H9 (cell line): Measurements from ENCODE around the gene ARHGAP15. TPM values are rescaled to one million over a fixed set of nuclear protein-coding genes. Genes with fewer than 3 reads are reported as not detected.

Experiments used
- DNase-seq: peaks from one replicate; pipeline ENCODE4 v3.0.0-alpha.2; 2017
- H2AFZ ChIP-seq: one replicate; pipeline ENCODE4 v1.6.1; 2013; ENCODE audit warnings: mild to moderate bottlenecking, low read length, control low read depth, moderate library complexity
- H2AK5ac ChIP-seq: 2 replicates; pipeline ENCODE4 v1.6.1; 2013; ENCODE audit warnings: low read length, control low read depth, mixed read lengths; ENCODE audit not compliant: insufficient read length
- H2BK120ac ChIP-seq: one replicate; pipeline ENCODE4 v1.6.1; 2013; ENCODE audit warnings: low read depth, mild to moderate bottlenecking, low read length, control low read depth, inconsistent platforms; ENCODE audit not compliant: poor library complexity, severe bottlenecking
- H2BK12ac ChIP-seq: 2 replicates; pipeline ENCODE4 v1.6.1; 2013; ENCODE audit warnings: low read length, control low read depth, mixed read lengths, low read depth; ENCODE audit not compliant: insufficient read length
- H2BK15ac ChIP-seq: 2 replicates; pipeline ENCODE4 v1.6.1; 2013; ENCODE audit warnings: low read depth, low read length, control low read depth
- H2BK20ac ChIP-seq: one replicate; pipeline ENCODE4 v1.6.1; 2013; ENCODE audit warnings: low read depth, mild to moderate bottlenecking, low read length, control low read depth, inconsistent platforms; ENCODE audit not compliant: poor library complexity, severe bottlenecking
- H2BK5ac ChIP-seq: 2 replicates; pipeline ENCODE4 v1.6.1; 2013; ENCODE audit warnings: low read length, control low read depth, mixed read lengths; ENCODE audit not compliant: insufficient read length
- H3K14ac ChIP-seq: 2 replicates; pipeline ENCODE4 v1.6.1; 2013; ENCODE audit warnings: low read length, control low read depth; ENCODE audit not compliant: insufficient read depth
- H3K18ac ChIP-seq: 2 replicates; pipeline ENCODE4 v1.6.1; 2013; ENCODE audit warnings: low read depth, mild to moderate bottlenecking, mixed read lengths, low read length, control low read depth; ENCODE audit not compliant: insufficient read length
- H3K23ac ChIP-seq: 2 replicates; pipeline ENCODE4 v1.6.1; 2013; ENCODE audit warnings: low read length, control low read depth, mixed read lengths, low read depth; ENCODE audit not compliant: insufficient read length
- H3K23me2 ChIP-seq: 2 replicates; pipeline ENCODE4 v1.6.1; 2013; ENCODE audit warnings: low read depth, mild to moderate bottlenecking, mixed read lengths, low read length, control low read depth; ENCODE audit not compliant: insufficient read length, poor library complexity, severe bottlenecking
- H3K27ac ChIP-seq: 2 replicates; pipeline ENCODE4 v1.5.1; 2013; ENCODE audit warnings: low read length, control low read depth, mixed read lengths, low read depth; ENCODE audit not compliant: insufficient read length
- H3K27me3 ChIP-seq: 2 replicates; pipeline ENCODE4 v1.6.1; 2013; ENCODE audit warnings: low read length, control low read depth, inconsistent platforms; ENCODE audit not compliant: insufficient read depth
- H3K4ac ChIP-seq: 2 replicates; pipeline ENCODE4 v1.6.1; 2013; ENCODE audit warnings: low read depth, mild to moderate bottlenecking, control low read depth, inconsistent platforms, low read length, moderate library complexity
- H3K4me1 ChIP-seq: 2 replicates; pipeline ENCODE4 v1.6.1; 2013; ENCODE audit warnings: low read length, control low read depth, inconsistent platforms; ENCODE audit not compliant: insufficient read depth
- H3K4me2 ChIP-seq: 2 replicates; pipeline ENCODE4 v1.6.1; 2013; ENCODE audit warnings: low read length, control low read depth, mixed read lengths; ENCODE audit not compliant: insufficient read length, insufficient read depth
- H3K56ac ChIP-seq: 2 replicates; pipeline ENCODE4 v1.6.1; 2013; ENCODE audit warnings: low read depth, mild to moderate bottlenecking, mixed read lengths, low read length, control low read depth; ENCODE audit not compliant: insufficient read length
- H3K79me1 ChIP-seq: 2 replicates; pipeline ENCODE4 v1.6.1; 2013; ENCODE audit warnings: low read depth, mild to moderate bottlenecking, moderate library complexity, low read length, control low read depth, inconsistent platforms; ENCODE audit not compliant: insufficient read depth, poor library complexity, severe bottlenecking
- H3K79me2 ChIP-seq: 2 replicates; pipeline ENCODE4 v1.6.1; 2013; ENCODE audit warnings: low read length, control low read depth, inconsistent platforms; ENCODE audit not compliant: insufficient read depth
- H3K9ac ChIP-seq: 2 replicates; pipeline ENCODE4 v1.6.1; 2013; ENCODE audit warnings: low read length, control low read depth, mixed read lengths; ENCODE audit not compliant: insufficient read length; ENCODE audit errors: extremely low read depth
- H3K9me3 ChIP-seq: one replicate; pipeline ENCODE4 v1.6.1; 2013; ENCODE audit warnings: low read depth, low read length, inconsistent platforms; ENCODE audit not compliant: control insufficient read depth
- H3T11ph ChIP-seq: one replicate; pipeline ENCODE4 v1.6.1; 2013; ENCODE audit warnings: mild to moderate bottlenecking, low read length, control low read depth, inconsistent platforms
- H4K20me1 ChIP-seq: one replicate; pipeline ENCODE4 v1.6.1; 2013; ENCODE audit not compliant: control insufficient read depth, insufficient read length, insufficient read depth
- H4K5ac ChIP-seq: 2 replicates; pipeline ENCODE4 v1.6.1; 2013; ENCODE audit warnings: low read depth, mild to moderate bottlenecking, mixed read lengths, low read length, control low read depth; ENCODE audit not compliant: insufficient read length
- H4K8ac ChIP-seq: replicated peaks from 2 replicates; pipeline ENCODE4 v1.6.1; 2013; ENCODE audit warnings: low read length, control low read depth, mixed read lengths, low read depth; ENCODE audit not compliant: insufficient read length
- H4K91ac ChIP-seq: 2 replicates; pipeline ENCODE4 v1.6.1; 2013; ENCODE audit warnings: low read depth, mild to moderate bottlenecking, moderate library complexity, mixed read lengths, low read length, control low read depth; ENCODE audit not compliant: insufficient read length
- H3K27ac Mint-ChIP-seq, 3 experiments: 2 replicates in 2 of 3; 3 replicates in 1 of 3; pipeline ENCODE4 v1.8.0; 2020 to 2021; ENCODE audit warnings: mixed read lengths in 3 of 3, mild to moderate bottlenecking in 1 of 3, moderate library complexity in 1 of 3
- H3K27me3 Mint-ChIP-seq: 2 replicates; pipeline ENCODE4 v1.8.0; 2021; ENCODE audit warnings: low read depth, mild to moderate bottlenecking, moderate library complexity, mixed read lengths
- H3K36me3 Mint-ChIP-seq, 3 experiments: 2 replicates in 2 of 3; 3 replicates in 1 of 3; pipeline ENCODE4 v1.8.0; 2020 to 2021; ENCODE audit warnings: low read depth in 3 of 3, mixed read lengths in 3 of 3; ENCODE audit not compliant: insufficient read depth in 1 of 3
- H3K4me1 Mint-ChIP-seq, 2 experiments: 2 replicates each; pipeline ENCODE4 v1.8.0; 2020; ENCODE audit warnings: mixed read lengths in 2 of 2
- H3K4me3 Mint-ChIP-seq, 2 experiments: 2 replicates in 1 of 2; 3 replicates in 1 of 2; pipeline ENCODE4 v1.8.0; 2020 to 2021; ENCODE audit warnings: mild to moderate bottlenecking in 2 of 2, mixed read lengths in 2 of 2, moderate library complexity in 1 of 2
- H3K9me3 Mint-ChIP-seq, 2 experiments: 2 replicates in 1 of 2; 3 replicates in 1 of 2; pipeline ENCODE4 v1.8.0; 2020; ENCODE audit warnings: mild to moderate bottlenecking in 2 of 2, mixed read lengths in 2 of 2, moderate library complexity in 1 of 2
- CTCF ChIP-seq: fragments of 200-600 bp; sonication (generic); conservative IDR thresholded peaks from 3 replicates; pipeline ENCODE4 v1.8.0; 2021; ENCODE audit warnings: antibody characterized with exemption, mild to moderate bottlenecking
- WGBS: extraction: QIAGEN DNeasy Blood & Tissue Kit; methylation state at CpG from one replicate; pipeline ENCODE4 v1.1.7; 2013; ENCODE audit warnings: missing lambda C conversion rate, low lambda C conversion rate, mixed read lengths; ENCODE audit not compliant: insufficient read length; ENCODE audit errors: extremely low coverage; 5-methylcytosine and 5-hydroxymethylcytosine counted together
- total RNA-seq: library from RNA; stranded (reverse); gene quantifications from 2 replicates; pipeline ENCODE4 v1.2.1, GENCODE V29; 2021

ARHGAP15 gene
- total RNA-seq, 1 experiment from 2014 or later: not detected

- H3K9me3 Mint-ChIP-seq: no peaks in the 10 kb centered on the region
- no CpG with 5 or more reads among the region's 4 CpGs for WGBS
- Histone ChIP-seq H3K4me2 (no peak overlapping the region), H3T11ph (no peak overlapping the region), H2BK20ac (no peak overlapping the region), H2AK5ac (no peak overlapping the region), H4K5ac (no peak overlapping the region), H2BK120ac (no peak overlapping the region), H3K23me2 (no peaks in the 10 kb centered on the region), H2BK15ac (no peak overlapping the region), H2AFZ (no peak overlapping the region), H4K8ac (no peak overlapping the region), H3K18ac (no peak overlapping the region), H3K79me2 (no peaks in the 10 kb centered on the region), H3K23ac (no peak overlapping the region), H4K91ac (no peak overlapping the region), H4K20me1 (no peaks in the 10 kb centered on the region), H3K4ac (no peak overlapping the region), H3K4me1 (peaks cover 3% of the 10 kb centered on the region; the same call in 1 of the 2 replicates), H2BK12ac (no peak overlapping the region), H3K79me1 (no peaks in the 10 kb centered on the region), H3K14ac (no peak overlapping the region), H3K9me3 (no peaks in the 10 kb centered on the region), H3K27me3 (no peaks in the 10 kb centered on the region), H3K56ac (no peak overlapping the region), H2BK5ac (no peak overlapping the region), H3K27ac (no peak overlapping the region), H3K9ac (no peak overlapping the region)
- no peak overlapping the region for H3K4me3 Mint-ChIP-seq
- no peak for DNase-seq
- H3K36me3 Mint-ChIP-seq: peaks cover 0 to 10% (median 0%) of the 10 kb centered on the region in 3 experiments; a peak in 3 of 7 replicates
- no peak overlapping the region for H3K27ac Mint-ChIP-seq
- H3K27me3 Mint-ChIP-seq: no peaks in the 10 kb centered on the region
- H3K4me1 Mint-ChIP-seq: peaks cover 8% of the 10 kb centered on the region in 2 experiments
- TF ChIP-seq CTCF: no peak
These were observed 673.0 kb downstream of the ARHGAP15 start for GRCh38 chr2:143802242-143802641.
